ENCODE results near the gene PRICKLE2.

GRCh38 chr3:64057231-64057630 lies 168.0 kb downstream of the PRICKLE2 start:
- TF ChIP-seq CTCF (IDR thresholded peaks at IDR 0.05) = no peak
- no peak for TF ChIP-seq POLR2A (IDR thresholded peaks at IDR 0.05)
